HepG2 (cell line): ENCODE results near the gene MXRA7. TPM values are rescaled to one million over a fixed set of nuclear protein-coding genes. Genes with fewer than 3 reads are reported as not detected.

ENCODE experiments used
- BRD4 ChIP-seq: sonication (generic); formaldehyde crosslinking; IDR thresholded peaks from 2 replicates; pipeline ENCODE4 v1.4.0; 2020; ENCODE audit warnings: missing genetic modification reagents
- EHMT2 ChIP-seq: fragments of 200-600 bp; sonication (generic); IDR thresholded peaks from 2 replicates; pipeline ENCODE4 v1.7.0; 2017; ENCODE audit warnings: antibody characterized with exemption, low read depth, low read length, borderline replicate concordance
- KLF9 ChIP-seq: IDR thresholded peaks from 2 replicates; pipeline ENCODE4 v1.6.1; 2016; ENCODE audit warnings: low read depth
- MEF2D ChIP-seq: sonication (generic); formaldehyde crosslinking; IDR thresholded peaks from 2 replicates; pipeline ENCODE4 v1.5.1; 2020; ENCODE audit warnings: mild to moderate bottlenecking, missing genetic modification reagents
- MLLT10 ChIP-seq: sonication (generic); formaldehyde crosslinking; IDR thresholded peaks from 2 replicates; pipeline ENCODE4 v1.4.0; 2020; ENCODE audit warnings: missing genetic modification reagents
- NCOA2 ChIP-seq: sonication (generic); formaldehyde crosslinking; IDR thresholded peaks from 2 replicates; pipeline ENCODE4 v1.8.0; 2022; ENCODE audit warnings: inconsistent platforms
- NR2F6 ChIP-seq, 2 experiments: IDR thresholded peaks; 2 replicates each; pipeline ENCODE4 v1.6.1; 2016; ENCODE audit warnings: antibody characterized with exemption in 1 of 2, mild to moderate bottlenecking in 1 of 2
- PLRG1 ChIP-seq: fragments of 450-650 bp; conservative IDR thresholded peaks from 2 replicates; pipeline ENCODE4 v1.6.1; 2016
- SP1 ChIP-seq, 2 experiments: fragments of 450-650 bp in 1 of 2; sonication (generic) in 1 of 2; formaldehyde crosslinking in 1 of 2; IDR thresholded peaks; 2 replicates each; pipeline versions ENCODE4 v1.4.0 to v1.6.1; 2016 to 2020; ENCODE audit warnings: missing genetic modification reagents in 1 of 2
- TGIF2 ChIP-seq: IDR thresholded peaks from 2 replicates; pipeline ENCODE4 v1.6.1; 2016; ENCODE audit warnings: control low read depth, missing compliant biosample characterization
- ZNF451 ChIP-seq: sonication (generic); formaldehyde crosslinking; IDR thresholded peaks from 2 replicates; pipeline ENCODE4 v1.5.0; 2020; ENCODE audit warnings: mild to moderate bottlenecking, missing genetic modification reagents
- ZNF496 ChIP-seq: sonication (generic); formaldehyde crosslinking; IDR thresholded peaks from 2 replicates; pipeline ENCODE4 v1.8.1; 2023; ENCODE audit warnings: mild to moderate bottlenecking, moderate library complexity, missing genetic modification reagents; ENCODE audit not compliant: insufficient replicate concordance
- ZNF546 ChIP-seq: sonication (generic); formaldehyde crosslinking; conservative IDR thresholded peaks from 2 replicates; pipeline ENCODE4 v1.8.1; 2023; ENCODE audit warnings: mild to moderate bottlenecking, missing genetic modification reagents
- ZNF572 ChIP-seq: sonication (generic); formaldehyde crosslinking; IDR thresholded peaks from 2 replicates; pipeline ENCODE4 v1.5.1; 2020; ENCODE audit warnings: mild to moderate bottlenecking, missing genetic modification reagents
- ZNF775 ChIP-seq: sonication (generic); formaldehyde crosslinking; IDR thresholded peaks from 2 replicates; pipeline ENCODE4 v1.4.0; 2020; ENCODE audit warnings: missing genetic modification reagents, mild to moderate bottlenecking, moderate library complexity, borderline replicate concordance
- polyA plus RNA-seq, 8 experiments: library from polyadenylated mRNA; depleted of rRNA in 3 of 8; stranded (reverse) in 7 of 8; unstranded in 1 of 8; fragments of >200 nt; fragmentation: Illumina TruSeq in 4 of 8; extraction: Trizol in 4 of 8; gene quantifications; 2 replicates each; pipeline versions ENCODE4 v1.2.1 to v1.2.3, GENCODE V29; 2011 to 2016; ENCODE audit warnings: low read depth in 4 of 8, missing spikeins in 1 of 8, mixed read lengths in 1 of 8; ENCODE audit not compliant: insufficient read depth in 1 of 8
- total RNA-seq, 5 experiments: library from RNA; depleted of rRNA; stranded (reverse); fragments of >200 nt; fragmentation: Illumina TruSeq; extraction: Trizol; gene quantifications; 2 replicates each; pipeline ENCODE4 v1.2.3, GENCODE V29; 2016; ENCODE audit warnings: low read depth in 1 of 5
- TF ChIP-seq, protein P1 (sequence below), 2 experiments: IDR thresholded peaks; 2 replicates each; pipeline ENCODE4 v1.6.1; 2011 to 2012; ENCODE audit warnings: low read length in 2 of 2, borderline replicate concordance in 1 of 2, low read depth in 1 of 2, mild to moderate bottlenecking in 1 of 2, moderate library complexity in 1 of 2
- TF ChIP-seq, protein P2 (sequence below), 2 experiments: sonication (generic) in 1 of 2; formaldehyde crosslinking in 1 of 2; IDR thresholded peaks; 2 replicates each; pipeline versions ENCODE4 v1.4.0 to v1.6.1; 2018 to 2020; ENCODE audit warnings: missing genetic modification reagents in 2 of 2, borderline replicate concordance in 1 of 2, low read depth in 1 of 2, mild to moderate bottlenecking in 1 of 2, missing biosample characterization in 1 of 2
- TF ChIP-seq, protein P3 (sequence below): sonication (generic); formaldehyde crosslinking; IDR thresholded peaks from 2 replicates; pipeline ENCODE4 v1.5.1; 2020; ENCODE audit warnings: missing genetic modification reagents, mild to moderate bottlenecking, borderline replicate concordance
- TF ChIP-seq, protein P4 (sequence below): sonication (generic); formaldehyde crosslinking; IDR thresholded peaks from 2 replicates; pipeline ENCODE4 v1.8.1; 2023; ENCODE audit warnings: missing genetic modification reagents, inconsistent platforms, borderline replicate concordance
- TF ChIP-seq, protein P5 (sequence below): sonication (generic); formaldehyde crosslinking; IDR thresholded peaks from 2 replicates; pipeline ENCODE4 v1.8.1; 2023; ENCODE audit warnings: mild to moderate bottlenecking, moderate library complexity, missing genetic modification reagents

Gene MXRA7
- total and polyA plus RNA-seq, 2 of the 13 experiments (the other 11 are each of a cell fraction or from before 2014, with no cell fraction given): 44.8 to 112 TPM

DNA sequence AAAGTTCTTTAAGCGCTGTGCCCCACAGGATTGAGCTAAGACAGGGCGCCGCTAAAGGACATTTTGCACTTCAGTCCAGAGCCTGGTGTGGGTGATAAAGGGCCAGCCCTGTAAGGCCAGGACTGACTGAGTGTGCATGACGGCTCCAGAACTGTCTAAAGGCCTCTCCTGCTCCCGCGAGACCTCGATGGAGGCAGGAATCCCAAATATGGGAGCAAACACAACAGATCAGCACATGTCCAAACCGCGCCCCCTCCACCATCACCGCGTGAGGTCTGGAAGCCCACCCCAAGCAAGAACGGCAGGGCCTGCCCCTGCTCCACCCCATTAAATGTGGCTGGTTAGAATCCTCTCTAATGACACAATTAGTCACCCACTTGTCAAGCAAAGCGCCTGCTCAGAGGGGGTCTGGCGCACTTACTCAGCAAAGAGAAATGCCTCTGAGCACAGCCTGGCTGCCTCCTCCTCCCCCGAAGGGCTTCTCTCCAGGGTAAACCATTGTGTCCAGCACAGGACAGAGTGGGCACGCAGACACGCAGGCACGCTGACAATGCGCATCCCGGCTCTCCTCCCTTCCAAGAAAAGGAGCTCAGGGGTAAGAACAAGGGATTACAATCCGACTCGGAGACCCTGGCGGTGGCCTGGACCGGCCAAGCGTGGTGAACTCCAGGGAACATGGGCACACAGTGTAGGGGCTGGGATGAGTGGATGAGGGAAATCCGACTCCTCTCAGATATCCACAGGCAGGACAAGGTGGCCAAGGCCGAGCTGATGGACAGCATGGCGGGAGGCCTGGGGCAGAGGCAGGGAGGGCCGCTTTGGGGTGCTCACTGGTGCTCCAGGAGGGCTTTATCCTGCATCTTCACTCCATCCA is 1.5 kb downstream of the MXRA7 start (continued):
- TF ChIP-seq, protein P1, sequence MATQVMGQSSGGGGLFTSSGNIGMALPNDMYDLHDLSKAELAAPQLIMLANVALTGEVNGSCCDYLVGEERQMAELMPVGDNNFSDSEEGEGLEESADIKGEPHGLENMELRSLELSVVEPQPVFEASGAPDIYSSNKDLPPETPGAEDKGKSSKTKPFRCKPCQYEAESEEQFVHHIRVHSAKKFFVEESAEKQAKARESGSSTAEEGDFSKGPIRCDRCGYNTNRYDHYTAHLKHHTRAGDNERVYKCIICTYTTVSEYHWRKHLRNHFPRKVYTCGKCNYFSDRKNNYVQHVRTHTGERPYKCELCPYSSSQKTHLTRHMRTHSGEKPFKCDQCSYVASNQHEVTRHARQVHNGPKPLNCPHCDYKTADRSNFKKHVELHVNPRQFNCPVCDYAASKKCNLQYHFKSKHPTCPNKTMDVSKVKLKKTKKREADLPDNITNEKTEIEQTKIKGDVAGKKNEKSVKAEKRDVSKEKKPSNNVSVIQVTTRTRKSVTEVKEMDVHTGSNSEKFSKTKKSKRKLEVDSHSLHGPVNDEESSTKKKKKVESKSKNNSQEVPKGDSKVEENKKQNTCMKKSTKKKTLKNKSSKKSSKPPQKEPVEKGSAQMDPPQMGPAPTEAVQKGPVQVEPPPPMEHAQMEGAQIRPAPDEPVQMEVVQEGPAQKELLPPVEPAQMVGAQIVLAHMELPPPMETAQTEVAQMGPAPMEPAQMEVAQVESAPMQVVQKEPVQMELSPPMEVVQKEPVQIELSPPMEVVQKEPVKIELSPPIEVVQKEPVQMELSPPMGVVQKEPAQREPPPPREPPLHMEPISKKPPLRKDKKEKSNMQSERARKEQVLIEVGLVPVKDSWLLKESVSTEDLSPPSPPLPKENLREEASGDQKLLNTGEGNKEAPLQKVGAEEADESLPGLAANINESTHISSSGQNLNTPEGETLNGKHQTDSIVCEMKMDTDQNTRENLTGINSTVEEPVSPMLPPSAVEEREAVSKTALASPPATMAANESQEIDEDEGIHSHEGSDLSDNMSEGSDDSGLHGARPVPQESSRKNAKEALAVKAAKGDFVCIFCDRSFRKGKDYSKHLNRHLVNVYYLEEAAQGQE (IDR thresholded peaks at IDR 0.05; ENCODE audit: borderline replicate concordance in 1 of 2, low read depth in 1 of 2, low read length in 2 of 2): no peak
- TF ChIP-seq KLF9 (CRISPR knock-in tag): no peak
- no peak for TF ChIP-seq BRD4
- no peak for TF ChIP-seq ZNF546 (CRISPR knock-in tag)
- no peak for TF ChIP-seq PLRG1
- no peak for TF ChIP-seq EHMT2
- TF ChIP-seq ZNF572 (CRISPR knock-in tag): 0 out of 2 replicates have a peak, but pooled peaks have one; percentile 33
- TF ChIP-seq TGIF2 (CRISPR knock-in tag): no peak
- TF ChIP-seq, protein P2, sequence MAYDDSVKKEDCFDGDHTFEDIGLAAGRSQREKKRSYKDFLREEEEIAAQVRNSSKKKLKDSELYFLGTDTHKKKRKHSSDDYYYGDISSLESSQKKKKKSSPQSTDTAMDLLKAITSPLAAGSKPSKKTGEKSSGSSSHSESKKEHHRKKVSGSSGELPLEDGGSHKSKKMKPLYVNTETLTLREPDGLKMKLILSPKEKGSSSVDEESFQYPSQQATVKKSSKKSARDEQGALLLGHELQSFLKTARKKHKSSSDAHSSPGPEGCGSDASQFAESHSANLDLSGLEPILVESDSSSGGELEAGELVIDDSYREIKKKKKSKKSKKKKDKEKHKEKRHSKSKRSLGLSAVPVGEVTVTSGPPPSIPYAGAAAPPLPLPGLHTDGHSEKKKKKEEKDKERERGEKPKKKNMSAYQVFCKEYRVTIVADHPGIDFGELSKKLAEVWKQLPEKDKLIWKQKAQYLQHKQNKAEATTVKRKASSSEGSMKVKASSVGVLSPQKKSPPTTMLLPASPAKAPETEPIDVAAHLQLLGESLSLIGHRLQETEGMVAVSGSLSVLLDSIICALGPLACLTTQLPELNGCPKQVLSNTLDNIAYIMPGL (CRISPR knock-in tag; IDR thresholded peaks at IDR 0.05; ENCODE audit: borderline replicate concordance in 1 of 2, low read depth in 1 of 2): peak in 1 of 2 experiments; percentile 9; a peak in 1 of 4 replicates
- no peak for TF ChIP-seq ZNF451
- TF ChIP-seq, protein P3, sequence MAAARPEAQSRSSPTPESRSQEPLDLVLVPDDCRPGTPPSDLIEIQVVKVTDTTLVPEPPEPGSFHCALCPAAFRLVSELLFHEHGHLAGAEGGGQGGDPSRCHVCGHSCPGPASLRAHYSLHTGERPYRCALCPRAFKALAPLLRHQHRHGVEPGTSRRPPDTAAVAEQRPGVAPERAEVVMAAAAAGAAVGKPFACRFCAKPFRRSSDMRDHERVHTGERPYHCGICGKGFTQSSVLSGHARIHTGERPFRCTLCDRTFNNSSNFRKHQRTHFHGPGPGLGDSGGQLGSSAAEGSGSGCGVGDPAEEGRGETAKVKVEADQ: no peak
- TF ChIP-seq, protein P4, sequence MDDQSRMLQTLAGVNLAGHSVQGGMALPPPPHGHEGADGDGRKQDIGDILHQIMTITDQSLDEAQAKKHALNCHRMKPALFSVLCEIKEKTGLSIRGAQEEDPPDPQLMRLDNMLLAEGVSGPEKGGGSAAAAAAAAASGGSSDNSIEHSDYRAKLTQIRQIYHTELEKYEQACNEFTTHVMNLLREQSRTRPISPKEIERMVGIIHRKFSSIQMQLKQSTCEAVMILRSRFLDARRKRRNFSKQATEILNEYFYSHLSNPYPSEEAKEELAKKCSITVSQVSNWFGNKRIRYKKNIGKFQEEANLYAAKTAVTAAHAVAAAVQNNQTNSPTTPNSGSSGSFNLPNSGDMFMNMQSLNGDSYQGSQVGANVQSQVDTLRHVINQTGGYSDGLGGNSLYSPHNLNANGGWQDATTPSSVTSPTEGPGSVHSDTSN (CRISPR knock-in tag): no peak
- TF ChIP-seq, protein P5, sequence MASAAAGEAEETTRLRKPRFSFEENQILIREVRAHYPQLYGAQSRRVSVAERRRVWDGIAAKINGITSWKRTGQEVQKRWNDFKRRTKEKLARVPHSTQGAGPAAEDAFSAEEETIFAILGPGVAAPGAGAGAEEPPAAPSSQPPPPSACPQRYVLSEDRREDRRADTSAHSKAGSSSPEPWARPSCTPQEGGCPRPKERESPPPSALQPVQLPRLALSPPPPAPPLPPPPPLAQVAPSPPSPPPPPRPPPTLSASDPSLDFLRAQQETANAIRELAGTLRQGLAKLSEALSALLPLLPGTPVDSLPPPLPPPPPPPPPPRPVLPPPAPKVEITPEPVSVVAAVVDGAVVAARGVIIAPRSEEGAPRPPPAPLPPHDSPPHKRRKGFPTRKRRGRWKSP: no peak
- TF ChIP-seq MEF2D (CRISPR knock-in tag): no peak
- no peak for TF ChIP-seq SP1 (IDR thresholded peaks at IDR 0.05)
- TF ChIP-seq SP1 (CRISPR knock-in tag; IDR thresholded peaks at IDR 0.05): no peak
- no peak for TF ChIP-seq ZNF775 (CRISPR knock-in tag)
- no peak for TF ChIP-seq NR2F6 (IDR thresholded peaks at IDR 0.05)
- TF ChIP-seq NR2F6 (CRISPR knock-in tag; IDR thresholded peaks at IDR 0.05): no peak
- 0 out of 2 replicates have a peak, but pooled peaks have one; percentile 6 for TF ChIP-seq NCOA2 (CRISPR knock-in tag)
- no peak for TF ChIP-seq ZNF496 (CRISPR knock-in tag)
- TF ChIP-seq MLLT10: no peak
